Brain microvascular endothelial cell (primary cell): ENCODE measurements around the gene SDHAF1.

Source experiments
- DNase-seq: peaks from one replicate; pipeline ENCODE4 v3.0.0-alpha.2; 2020
- H3K27ac ChIP-seq: fragments of 250-450 bp; sonication (Bioruptor Pico); 2 replicates; pipeline ENCODE4 v1.5.1; 2020; ENCODE audit warnings: mild to moderate bottlenecking, moderate library complexity
- H3K27me3 ChIP-seq: fragments of 250-450 bp; sonication (Bioruptor Pico); replicated peaks from 2 replicates; pipeline ENCODE4 v1.5.1; 2020; ENCODE audit warnings: mild to moderate bottlenecking
- H3K36me3 ChIP-seq: fragments of 250-450 bp; sonication (Bioruptor Pico); replicated peaks from 2 replicates; pipeline ENCODE4 v1.5.1; 2020; ENCODE audit warnings: mild to moderate bottlenecking
- H3K4me3 ChIP-seq: 2 replicates; pipeline ENCODE4 v1.5.1; 2011; ENCODE audit warnings: low read depth, mild to moderate bottlenecking, control low read depth, low read length, moderate library complexity
- in situ Hi-C: cut with HindIII; loops from 2 replicates; pipeline ENCODE4 v1.10.0; 2017; ENCODE audit warnings: low sequenced_read_pairs, low pct_ligation_motif_present
- TF ChIP-seq, protein P1 (sequence below): IDR thresholded peaks from 2 replicates; pipeline ENCODE4 v1.5.1; 2011; ENCODE audit warnings: low read depth, mild to moderate bottlenecking, moderate library complexity, low read length, control low read depth, inconsistent platforms; ENCODE audit errors: missing control alignments

The SDHAF1 gene

DNA sequence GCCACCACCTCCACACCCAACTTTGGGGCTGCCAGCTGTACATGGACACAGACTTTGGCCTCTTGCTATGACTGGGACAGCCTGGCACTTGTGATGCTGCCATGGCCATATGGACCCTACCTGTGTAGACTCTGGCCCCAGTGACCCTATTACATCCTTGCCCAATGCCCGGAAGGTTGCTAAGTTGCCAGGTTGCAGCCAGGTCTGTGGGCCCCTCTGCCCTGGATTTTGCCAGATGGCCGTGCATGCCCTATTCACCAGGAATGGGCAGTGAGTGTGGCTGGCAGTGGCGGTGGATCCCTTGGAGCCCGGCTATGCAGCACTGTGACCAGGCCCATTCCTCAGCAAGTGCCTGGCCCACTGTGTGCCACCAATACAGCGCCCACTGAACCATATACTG is 8.9 kb upstream of the SDHAF1 start:
- no peak overlapping the region for H3K4me3 ChIP-seq
- H3K27ac ChIP-seq: no peak overlapping the region
- in situ Hi-C loops: no loop called here
- H3K27me3 ChIP-seq: peaks cover 14% of the 10 kb centered on the region
- no peaks in the 10 kb centered on the region for H3K36me3 ChIP-seq
- TF ChIP-seq, protein P1, sequence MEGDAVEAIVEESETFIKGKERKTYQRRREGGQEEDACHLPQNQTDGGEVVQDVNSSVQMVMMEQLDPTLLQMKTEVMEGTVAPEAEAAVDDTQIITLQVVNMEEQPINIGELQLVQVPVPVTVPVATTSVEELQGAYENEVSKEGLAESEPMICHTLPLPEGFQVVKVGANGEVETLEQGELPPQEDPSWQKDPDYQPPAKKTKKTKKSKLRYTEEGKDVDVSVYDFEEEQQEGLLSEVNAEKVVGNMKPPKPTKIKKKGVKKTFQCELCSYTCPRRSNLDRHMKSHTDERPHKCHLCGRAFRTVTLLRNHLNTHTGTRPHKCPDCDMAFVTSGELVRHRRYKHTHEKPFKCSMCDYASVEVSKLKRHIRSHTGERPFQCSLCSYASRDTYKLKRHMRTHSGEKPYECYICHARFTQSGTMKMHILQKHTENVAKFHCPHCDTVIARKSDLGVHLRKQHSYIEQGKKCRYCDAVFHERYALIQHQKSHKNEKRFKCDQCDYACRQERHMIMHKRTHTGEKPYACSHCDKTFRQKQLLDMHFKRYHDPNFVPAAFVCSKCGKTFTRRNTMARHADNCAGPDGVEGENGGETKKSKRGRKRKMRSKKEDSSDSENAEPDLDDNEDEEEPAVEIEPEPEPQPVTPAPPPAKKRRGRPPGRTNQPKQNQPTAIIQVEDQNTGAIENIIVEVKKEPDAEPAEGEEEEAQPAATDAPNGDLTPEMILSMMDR: no peak
- DNase-seq: no peak

DNA sequence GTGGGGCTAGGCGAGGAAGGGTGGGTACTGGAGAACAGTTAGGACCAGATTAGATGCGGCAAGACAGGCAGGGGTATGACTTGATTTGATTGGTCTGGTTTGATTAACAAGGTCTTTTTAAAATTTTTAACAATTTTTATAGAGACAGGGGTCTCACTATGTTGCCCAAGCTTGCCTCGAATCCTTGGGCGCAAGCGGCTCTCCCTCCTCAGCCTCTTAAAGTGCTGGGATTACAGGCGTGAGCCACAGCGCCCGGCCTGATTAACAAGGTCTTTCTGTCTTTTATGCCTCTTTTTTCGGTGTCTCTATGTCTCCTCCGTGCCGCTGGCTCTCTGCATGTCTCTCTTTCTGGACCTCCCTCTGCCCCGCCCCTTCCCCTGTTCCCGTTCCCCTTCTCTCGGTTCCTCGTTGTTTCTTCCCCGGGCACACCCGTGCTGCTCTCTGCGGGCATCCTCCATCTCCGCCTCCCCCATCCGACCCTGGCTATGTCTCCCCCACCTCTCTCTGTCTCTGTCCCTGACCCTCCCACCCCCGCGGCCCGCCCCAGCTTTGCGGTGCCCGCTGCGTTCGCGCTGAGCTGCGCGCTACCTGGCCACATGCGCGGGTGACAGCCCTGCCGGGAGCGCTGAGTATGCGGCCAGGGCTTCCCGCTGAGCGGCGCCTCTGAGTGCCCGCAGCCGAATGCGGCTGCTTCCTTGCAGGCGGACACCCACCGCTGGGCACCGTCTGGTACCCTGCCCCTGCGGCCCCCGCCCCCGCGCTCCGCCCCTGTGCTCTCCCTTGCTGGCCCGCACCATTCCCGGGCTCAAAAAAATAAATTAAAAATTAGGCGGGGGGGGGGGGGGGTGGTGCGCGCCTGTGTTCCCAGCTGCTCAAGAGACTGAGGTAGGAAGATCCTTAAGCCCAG is 8.1 kb upstream of the SDHAF1 start:
- no peak for DNase-seq
- TF ChIP-seq, protein P1: no peak
- in situ Hi-C loops: no loop called here
- Histone ChIP-seq H3K27me3 (peaks cover 14% of the 10 kb centered on the region), H3K36me3 (no peaks in the 10 kb centered on the region), H3K4me3 (peak overlapping the region; percentile 20), H3K27ac (no peak overlapping the region)

DNA sequence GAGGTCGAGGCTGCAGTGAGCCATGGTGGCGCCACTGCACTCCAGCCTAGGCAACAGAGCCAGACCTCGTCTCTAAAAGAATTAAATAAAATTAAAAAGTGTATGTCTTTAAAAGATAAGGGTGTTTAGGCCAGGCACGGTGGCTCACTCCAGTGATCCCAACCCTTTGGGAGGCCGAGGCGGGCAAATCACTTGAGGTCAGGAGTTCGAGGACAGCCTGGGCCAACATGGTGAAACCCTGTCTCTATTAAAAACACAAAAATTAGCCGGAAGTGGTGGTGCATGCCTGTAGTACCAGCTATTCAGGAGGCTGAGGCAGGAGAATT is 7.5 kb upstream of the SDHAF1 start:
- Histone ChIP-seq H3K27me3 (peaks cover 14% of the 10 kb centered on the region), H3K27ac (no peak overlapping the region), H3K4me3 (no peak overlapping the region), H3K36me3 (no peaks in the 10 kb centered on the region)
- in situ Hi-C loops: no loop called here
- TF ChIP-seq, protein P1: no peak
- no peak for DNase-seq

DNA sequence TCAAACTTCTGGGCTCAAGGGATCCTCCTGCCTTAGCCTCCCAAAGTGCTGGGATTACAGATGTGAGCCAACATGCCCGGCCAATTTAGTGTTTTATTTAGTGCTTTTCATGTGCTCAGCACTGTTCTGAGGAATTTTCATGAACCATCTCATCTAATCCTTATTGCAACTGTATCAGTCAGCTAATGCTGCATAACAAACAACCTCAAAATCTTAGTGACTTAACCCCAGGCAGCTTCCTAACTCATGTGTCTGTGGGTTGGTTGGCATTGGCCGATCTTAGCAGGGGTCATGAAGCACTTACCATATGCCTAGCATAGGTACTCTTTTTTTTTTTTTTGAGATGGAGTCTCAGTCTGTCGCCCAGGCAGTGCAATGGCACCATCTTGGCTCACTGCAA is 6.2 kb upstream of the SDHAF1 start:
- Histone ChIP-seq H3K27me3 (peaks cover 14% of the 10 kb centered on the region), H3K4me3 (no peak overlapping the region), H3K27ac (no peak overlapping the region), H3K36me3 (no peaks in the 10 kb centered on the region)
- TF ChIP-seq, protein P1: no peak
- in situ Hi-C loops: no loop called here
- DNase-seq: no peak

DNA sequence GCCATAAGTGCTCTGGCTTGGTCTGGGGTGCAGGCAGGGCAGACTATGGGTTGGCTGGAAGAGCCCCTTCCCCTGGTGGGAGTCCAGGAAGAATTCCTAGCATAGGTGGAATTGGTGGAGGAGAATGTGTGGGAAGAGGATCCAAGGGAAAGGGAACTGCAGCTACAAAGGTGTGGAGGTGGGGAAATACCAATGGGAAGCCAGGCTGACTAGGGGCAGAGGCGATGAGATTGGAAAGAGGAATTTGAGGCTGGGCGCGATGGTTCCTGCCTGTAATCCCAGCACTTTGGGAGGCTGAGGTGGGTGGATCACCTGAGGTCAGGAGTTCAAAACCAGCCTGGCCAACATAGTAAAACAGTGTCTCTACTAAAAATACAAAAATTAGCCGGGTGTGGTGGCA is 4.8 kb upstream of the SDHAF1 start:
- DNase-seq: no peak
- in situ Hi-C loops: no loop called here
- H3K36me3 ChIP-seq: no peaks in the 10 kb centered on the region
- no peak overlapping the region for H3K4me3 ChIP-seq
- peaks cover 14% of the 10 kb centered on the region for H3K27me3 ChIP-seq
- TF ChIP-seq, protein P1: no peak
- H3K27ac ChIP-seq: no peak overlapping the region
